GM12878 (cell line): ENCODE measurements around the gene DNASE1L1.
"Not testable (repeated sequence)": the region's sequence is repeated elsewhere in the genome, so short reads cannot be mapped to it uniquely, and the experiment has no call there.

Experiments used
- CTCF ChIP-seq, 3 experiments: IDR thresholded peaks in 2 of 3; conservative IDR thresholded peaks in 1 of 3; 2 replicates each; pipeline ENCODE4 v1.5.1; 2011; ENCODE audit warnings: low read depth in 3 of 3, low read length in 3 of 3, mild to moderate bottlenecking in 3 of 3, control low read depth in 2 of 3, moderate library complexity in 2 of 3, inconsistent platforms in 1 of 3, mixed read lengths in 1 of 3; ENCODE audit not compliant: control insufficient read depth in 2 of 3, insufficient read depth in 1 of 3; ENCODE audit errors: extremely low read depth in 1 of 3
- EGR1 ChIP-seq, 2 experiments: IDR thresholded peaks; 1 replicate in 1 of 2; 2 replicates in 1 of 2; pipeline ENCODE4 v1.6.1; 2011 to 2012; ENCODE audit warnings: low read depth in 2 of 2, low read length in 2 of 2, borderline replicate concordance in 1 of 2, mild to moderate bottlenecking in 1 of 2, moderate library complexity in 1 of 2
- FOS ChIP-seq: IDR thresholded peaks from 3 replicates; pipeline ENCODE4 v1.6.1; 2011; ENCODE audit warnings: borderline replicate concordance; ENCODE audit not compliant: insufficient read length; ENCODE audit errors: extremely low read depth
- IRF4 ChIP-seq: IDR thresholded peaks from 2 replicates; pipeline ENCODE4 v1.6.1; 2011; ENCODE audit warnings: low read depth, low read length
- JUNB ChIP-seq: IDR thresholded peaks from 2 replicates; pipeline ENCODE4 v1.6.1; 2016; ENCODE audit warnings: antibody characterized with exemption, mild to moderate bottlenecking
- NFIC ChIP-seq: IDR thresholded peaks from 2 replicates; pipeline ENCODE4 v1.6.1; 2012; ENCODE audit warnings: low read depth, mild to moderate bottlenecking, inconsistent platforms, low read length, moderate library complexity
- POLR2A ChIP-seq: IDR thresholded peaks from 2 replicates; pipeline ENCODE4 v1.6.1; 2011; ENCODE audit warnings: low read depth, mild to moderate bottlenecking, low read length

DNA sequence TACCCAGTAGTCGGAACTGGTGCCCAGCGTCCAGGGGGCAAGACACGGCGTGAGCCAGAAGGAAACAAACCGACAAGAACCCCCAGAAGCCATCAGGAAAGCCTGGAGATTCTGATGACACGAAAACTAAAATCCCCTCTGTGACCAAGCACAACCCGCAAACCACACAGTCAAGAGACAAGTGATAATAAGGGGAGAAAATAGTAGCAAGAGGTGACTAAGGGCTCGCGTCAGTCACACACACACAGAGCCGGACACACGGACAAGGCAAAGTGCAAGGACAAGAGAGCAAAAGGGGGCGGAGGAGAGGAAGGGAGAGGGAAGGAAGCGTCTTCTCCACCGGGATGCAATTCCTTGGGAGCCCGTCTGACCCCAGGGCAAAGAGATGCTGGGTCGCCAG lies 20.4 kb downstream of the DNASE1L1 start:
- not testable (repeated sequence) for TF ChIP-seq CTCF (IDR thresholded peaks at IDR 0.05 in 2 of 3, conservative IDR thresholded peaks at IDR 0.05 in 1 of 3; ENCODE audit: control insufficient read depth in 2 of 3, extremely low read depth in 1 of 3, insufficient read depth in 1 of 3, low read depth in 3 of 3, low read length in 3 of 3); JUNB; EGR1 (IDR thresholded peaks at IDR 0.05; ENCODE audit: borderline replicate concordance in 1 of 2, low read depth in 2 of 2, low read length in 2 of 2); NFIC; FOS; POLR2A; IRF4
